GM19239 (cell line): ENCODE data around the gene ZCCHC17.
A peak's percentile ranks its signal among the peaks of the same experiment; 100 is the strongest.
"Not testable (repeated sequence)": the region's sequence is repeated elsewhere in the genome, so short reads cannot be mapped to it uniquely, and the experiment has no call there.

ENCODE experiments used
- DNase-seq: peaks from one replicate; pipeline ENCODE4 v3.0.0; 2011; ENCODE audit warnings: low spot score; ENCODE audit not compliant: insufficient read length
- FAIRE-seq: peaks from 2 replicates; lab custom pipeline; 2011; peaks lifted over from hg19 to GRCh38; lab: Jason Lieb, UNC

The ZCCHC17 gene

GRCh38 chr1:31296486-31297276 is at the start of gene ZCCHC17, which contains the start of gene SNRNP40:
Gene ZCCHC17 (plus strand): TSS chr1:31297032. CDS start chr1:31310099, 13,067 bp downstream.
Gene SNRNP40 (minus strand): TSS chr1:31296788. CDS start chr1:31296751, 37 bp downstream.
- DNase-seq = peak; percentile 87
- peak; percentile 99 for FAIRE-seq

GRCh38 chr1:31248276-31248675 is 48.6 kb upstream of the ZCCHC17 start:
- no peak for FAIRE-seq
- DNase-seq = no peak

DNA sequence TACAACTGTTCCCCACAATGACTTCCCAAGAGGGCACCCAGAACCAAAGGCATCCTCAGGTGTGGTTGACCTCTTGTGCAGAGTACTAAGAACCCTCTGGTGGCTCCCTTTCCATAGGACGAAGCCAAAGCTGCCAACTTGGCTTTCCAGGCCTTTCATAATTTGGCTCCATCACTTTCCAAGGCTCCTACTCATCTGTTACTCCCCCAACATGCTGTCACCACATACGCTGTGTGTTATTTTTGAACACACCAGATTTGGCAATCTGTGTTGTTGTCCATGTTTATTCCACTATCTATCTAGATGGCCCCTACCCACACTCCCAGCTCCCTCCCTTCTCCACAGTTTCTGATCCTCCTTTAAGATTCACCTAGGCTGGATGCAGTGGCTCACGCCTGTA is 47.0 kb upstream of the ZCCHC17 start:
- FAIRE-seq = no peak
- no peak for DNase-seq

- FAIRE-seq = no peak
Observed at GRCh38 chr1:31257213-31257612, 39.6 kb upstream of the ZCCHC17 start.

GRCh38 chr1:31258581-31258980 is 38.3 kb upstream of the ZCCHC17 start:
- FAIRE-seq (no peak), DNase-seq (no peak)

More at GRCh38 chr1:31257213-31257612, 39.6 kb upstream of the ZCCHC17 start:
- DNase-seq = no peak

GRCh38 chr1:31259746-31260145 is 37.1 kb upstream of the ZCCHC17 start:
- FAIRE-seq (no peak), DNase-seq (no peak)

DNA sequence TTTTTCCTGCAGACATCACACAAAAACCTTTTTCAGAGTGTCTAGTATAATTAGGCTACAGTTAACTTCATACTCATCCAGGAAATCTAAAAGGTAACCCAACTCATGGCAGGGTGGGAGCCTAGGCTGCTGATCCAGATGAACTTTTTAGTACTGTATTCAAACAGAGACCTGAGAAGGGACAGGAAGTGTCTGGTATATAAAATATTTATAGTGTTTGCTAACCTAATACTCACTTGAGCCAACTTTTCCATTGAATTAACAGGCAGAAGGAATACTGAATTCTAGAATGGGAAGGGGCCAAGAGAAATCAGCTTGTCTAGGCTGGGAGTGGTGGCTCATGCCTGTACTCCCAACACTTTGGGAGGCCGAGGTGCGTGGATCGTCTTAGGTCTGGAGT is 34.9 kb upstream of the ZCCHC17 start:
- DNase-seq (no peak), FAIRE-seq (no peak)

GRCh38 chr1:31262393-31262792 is 34.4 kb upstream of the ZCCHC17 start:
- DNase-seq, FAIRE-seq: not testable (repeated sequence)

DNA sequence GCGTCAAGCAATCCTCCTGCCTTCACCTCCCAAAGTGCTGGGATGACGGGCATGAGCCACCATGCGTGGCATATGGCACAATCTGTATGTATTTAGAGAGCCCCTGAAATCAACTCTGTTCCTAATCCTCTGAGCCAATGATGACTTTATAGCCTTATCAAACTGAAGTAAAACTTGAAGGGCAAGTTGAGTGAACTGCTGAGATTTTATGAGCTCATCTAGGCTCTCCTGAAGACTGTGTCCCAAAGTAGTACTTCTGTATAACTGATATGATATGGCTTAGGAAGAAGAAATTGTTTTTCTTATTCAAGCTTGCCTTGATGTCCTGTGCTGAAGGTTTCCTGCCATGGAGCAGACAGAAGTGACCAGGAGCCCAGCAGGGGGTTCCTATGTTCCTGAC is 33.4 kb upstream of the ZCCHC17 start:
- DNase-seq = no peak
- FAIRE-seq = no peak

- DNase-seq (no peak), FAIRE-seq (no peak)
Observed at GRCh38 chr1:31264790-31265386, 31.9 kb upstream of the ZCCHC17 start.

GRCh38 chr1:31266547-31266946 is 30.3 kb upstream of the ZCCHC17 start:
- DNase-seq (no peak), FAIRE-seq (no peak)

DNA sequence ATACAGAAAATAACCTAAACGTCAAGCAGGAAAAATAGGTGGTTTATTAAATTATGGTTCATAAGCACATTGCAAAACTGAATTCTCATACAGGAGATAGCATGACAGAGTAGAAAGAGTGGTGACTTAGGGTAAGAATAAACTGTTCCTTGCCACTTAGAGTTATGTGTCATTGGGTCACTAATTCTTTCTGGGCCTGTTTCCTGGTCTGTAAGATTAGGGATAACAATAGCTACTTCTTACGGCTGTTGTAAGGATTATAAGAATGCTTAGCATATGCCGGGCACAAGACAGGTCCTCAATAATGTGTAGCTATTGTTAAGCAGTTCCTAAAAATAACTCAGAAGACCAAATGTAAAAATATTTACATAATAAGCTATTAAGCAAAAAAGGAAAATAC is 24.5 kb upstream of the ZCCHC17 start:
- FAIRE-seq (no peak), DNase-seq (no peak)

DNA sequence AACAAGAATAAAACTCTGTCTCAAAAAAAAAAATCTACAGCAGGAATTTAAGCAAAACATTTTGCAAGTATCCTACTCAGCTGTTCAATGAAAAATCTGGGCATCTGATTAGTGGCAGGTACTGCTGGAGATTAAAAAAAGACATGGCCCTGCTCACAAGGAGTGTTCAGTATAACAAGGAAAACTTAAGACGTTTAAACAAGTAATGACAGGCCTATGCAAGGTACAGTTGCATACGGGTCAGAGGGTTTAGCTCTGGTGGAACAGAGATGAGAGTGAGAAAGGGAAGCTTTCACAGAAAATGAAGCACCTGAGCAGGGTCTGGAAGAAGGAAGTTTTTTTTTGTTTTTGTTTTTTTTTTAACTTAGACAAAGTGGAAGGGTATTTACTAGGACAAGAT is 23.2 kb upstream of the ZCCHC17 start:
- no peak for DNase-seq
- FAIRE-seq = no peak

GRCh38 chr1:31282426-31282825 is 14.4 kb upstream of the ZCCHC17 start:
- FAIRE-seq = not testable (repeated sequence)

DNA sequence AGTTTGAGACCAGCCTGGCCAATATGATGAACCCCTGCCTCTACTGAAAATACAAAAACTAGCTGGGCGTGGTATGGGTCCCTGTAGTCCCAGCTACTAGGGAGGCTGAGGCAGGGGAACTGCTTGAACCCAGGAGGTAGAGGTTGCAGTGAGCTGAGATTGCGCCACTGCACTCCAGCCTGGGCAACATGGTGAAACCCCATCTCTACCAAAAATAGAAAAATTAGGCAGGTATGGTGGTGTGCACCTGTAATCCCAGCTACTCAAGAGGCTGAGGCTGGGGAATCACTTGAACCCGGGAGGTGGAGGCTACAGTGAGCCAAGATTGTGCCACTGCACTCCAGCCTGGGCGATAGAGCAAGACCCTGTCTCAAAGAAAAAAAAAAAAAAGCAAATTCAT is 9.0 kb upstream of the ZCCHC17 start:
- not testable (repeated sequence) for DNase-seq, FAIRE-seq

More at GRCh38 chr1:31282426-31282825, 14.4 kb upstream of the ZCCHC17 start:
- DNase-seq = not testable (repeated sequence)

DNA sequence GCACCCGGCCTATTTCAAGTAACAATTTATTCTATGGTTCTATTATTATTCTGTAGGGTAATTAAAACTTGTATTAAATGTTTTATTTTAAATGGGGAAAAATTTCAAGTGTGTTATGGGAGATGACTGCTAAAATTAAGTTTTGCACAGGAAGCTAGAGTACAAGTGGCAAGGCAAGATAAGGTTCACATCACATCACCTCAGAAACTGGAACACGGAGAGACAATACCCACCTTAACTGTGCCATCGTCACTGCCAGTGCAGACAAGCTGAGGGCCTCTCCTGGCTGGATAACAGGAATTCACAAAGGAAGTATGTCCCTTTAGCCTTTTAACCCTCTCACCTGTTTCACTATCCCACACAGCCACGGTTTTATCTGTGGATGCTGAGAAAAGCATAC is 7.8 kb upstream of the ZCCHC17 start:
- FAIRE-seq = no peak
- no peak for DNase-seq

- FAIRE-seq = peak; percentile 8
Observed at GRCh38 chr1:31295874-31296485, 852 bp upstream of the ZCCHC17 start.

GRCh38 chr1:31297277-31298247 is 730 bp downstream of the ZCCHC17 start:
- no peak for DNase-seq
- no peak for FAIRE-seq

More at GRCh38 chr1:31295874-31296485, 852 bp upstream of the ZCCHC17 start:
- DNase-seq = no peak

DNA sequence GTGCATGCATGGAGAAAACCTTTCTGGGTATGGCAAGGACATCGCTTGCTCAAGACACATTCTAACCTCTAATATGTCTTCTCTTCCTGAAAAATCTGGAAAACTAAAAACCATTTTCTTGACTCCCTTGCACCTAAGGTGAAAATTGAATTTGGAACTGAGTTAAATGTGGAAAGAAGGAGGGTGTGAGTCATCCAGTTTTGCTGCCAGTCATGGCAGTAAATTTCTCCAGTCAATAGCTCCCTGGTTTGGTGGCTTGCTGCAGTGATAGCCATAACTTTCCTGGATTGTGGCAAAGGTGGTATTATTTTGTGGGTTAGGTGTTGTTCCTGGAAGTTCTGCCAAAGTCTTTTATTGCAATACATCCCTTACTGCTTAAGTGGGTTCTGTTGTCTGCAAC is 2.5 kb downstream of the ZCCHC17 start:
- no peak for FAIRE-seq

GRCh38 chr1:31300193-31300592 is 3.4 kb downstream of the ZCCHC17 start:
- no peak for FAIRE-seq
- DNase-seq = no peak

More for the DNA sequence above, 2.5 kb downstream of the ZCCHC17 start:
- no peak for DNase-seq
